DOHH2 (cell line): ENCODE data around the gene ASB5.

Source experiments
- CTCF ChIP-seq: fragments of 200-600 bp; sonication (generic); IDR thresholded peaks from one replicate; pipeline ENCODE4 v1.5.1; 2014; ENCODE audit warnings: antibody characterized with exemption, mild to moderate bottlenecking, low read depth, low read length; ENCODE audit not compliant: poor library complexity, severe bottlenecking
- EZH2phosphoT487 ChIP-seq: fragments of 200-600 bp; sonication (generic); IDR thresholded peaks from 2 replicates; pipeline ENCODE4 v1.6.1; 2017; ENCODE audit warnings: borderline replicate concordance, mild to moderate bottlenecking, antibody characterized with exemption, low read length, moderate library complexity, mixed read lengths

GRCh38 chr4:176207839-176208238 lies 61.2 kb downstream of the ASB5 start:
- TF ChIP-seq CTCF (no peak), EZH2phosphoT487 (no peak)
